Measurements from ENCODE around the gene WWP2. TPM values are rescaled to one million over a fixed set of nuclear protein-coding genes. Genes with fewer than 3 reads are reported as not detected.
"Not testable (repeated sequence)": the region's sequence is repeated elsewhere in the genome, so short reads cannot be mapped to it uniquely, and the experiment has no call there.

WWP2 gene
- total RNA-seq, 1 experiment from 2014 or later, result 40.2 TPM

GRCh38 chr16:69787883-69788282 lies 25.8 kb downstream of the WWP2 start:
- Histone ChIP-seq H3K9me3 (ENCODE audit: control insufficient read depth, low read depth, low read length) (no peaks in the 10 kb centered on the region), H3K23me2 (ENCODE audit: insufficient read length, low read depth, low read length, poor library complexity, severe bottlenecking) (no peaks in the 10 kb centered on the region), H2BK15ac (ENCODE audit: low read depth, low read length) (no peak overlapping the region), H3K14ac (ENCODE audit: insufficient read depth, low read length) (no peak overlapping the region), H3K27ac (ENCODE audit: insufficient read length, low read depth, low read length) (no peak overlapping the region), H3K27me3 (ENCODE audit: insufficient read depth, low read length) (no peaks in the 10 kb centered on the region), H4K5ac (ENCODE audit: insufficient read length, low read depth, low read length) (no peak overlapping the region), H3T11ph (ENCODE audit: low read length) (no peak overlapping the region), H4K91ac (ENCODE audit: insufficient read length, low read depth, low read length) (no peak overlapping the region), H2BK12ac (ENCODE audit: insufficient read length, low read depth, low read length) (no peak overlapping the region), H3K9ac (ENCODE audit: extremely low read depth, insufficient read length, low read length) (no peak overlapping the region), H4K8ac (replicated peaks; ENCODE audit: insufficient read length, low read depth, low read length) (no peak overlapping the region), H3K4me1 (ENCODE audit: insufficient read depth, low read length) (no peaks in the 10 kb centered on the region), H2BK5ac (ENCODE audit: insufficient read length, low read length) (no peak overlapping the region), H4K20me1 (ENCODE audit: control insufficient read depth, insufficient read depth, insufficient read length) (no peaks in the 10 kb centered on the region), H2AK5ac (ENCODE audit: insufficient read length, low read length) (no peak overlapping the region), H3K56ac (ENCODE audit: insufficient read length, low read depth, low read length) (no peak overlapping the region), H3K79me1 (ENCODE audit: insufficient read depth, low read depth, low read length, poor library complexity, severe bottlenecking) (no peaks in the 10 kb centered on the region), H3K23ac (ENCODE audit: insufficient read length, low read depth, low read length) (no peak overlapping the region), H3K4me2 (ENCODE audit: insufficient read depth, insufficient read length, low read length) (no peak overlapping the region), H2BK20ac (ENCODE audit: low read depth, low read length, poor library complexity, severe bottlenecking) (no peak overlapping the region), H3K18ac (ENCODE audit: insufficient read length, low read depth, low read length) (no peak overlapping the region), H2AFZ (ENCODE audit: low read length) (no peak overlapping the region), H3K4ac (ENCODE audit: low read depth, low read length) (no peak overlapping the region), H2BK120ac (ENCODE audit: low read depth, low read length, poor library complexity, severe bottlenecking) (no peak overlapping the region), H3K79me2 (ENCODE audit: insufficient read depth, low read length) (no peaks in the 10 kb centered on the region)
- WGBS (ENCODE audit: extremely low coverage, insufficient read length, low lambda C conversion rate), result no CpG with 5 or more reads among the region's 4 CpGs
- Mint-ChIP-seq H3K36me3 (ENCODE audit: insufficient read depth in 1 of 3, low read depth in 3 of 3) (peaks cover 6 to 28% (median 15%) of the 10 kb centered on the region in 3 experiments; a peak in 6 of 7 replicates), H3K4me1 (no peaks in the 10 kb centered on the region), H3K27me3 (ENCODE audit: low read depth) (no peaks in the 10 kb centered on the region), H3K27ac (no peak overlapping the region), H3K9me3 (no peaks in the 10 kb centered on the region; a peak in 1 of 5 replicates), H3K4me3 (no peak overlapping the region)
- TF ChIP-seq CTCF (conservative IDR thresholded peaks at IDR 0.05), result no peak
- DNase-seq, result no peak

GRCh38 chr16:69791391-69791847 lies 29.3 kb downstream of the WWP2 start:
- H3T11ph ChIP-seq (ENCODE audit: low read length); H3K4me1 ChIP-seq (ENCODE audit: insufficient read depth, low read length); H3K9me3 ChIP-seq (ENCODE audit: control insufficient read depth, low read depth, low read length); H2BK5ac ChIP-seq (ENCODE audit: insufficient read length, low read length); H3K79me2 ChIP-seq (ENCODE audit: insufficient read depth, low read length); H3K4ac ChIP-seq (ENCODE audit: low read depth, low read length); H3K23me2 ChIP-seq (ENCODE audit: insufficient read length, low read depth, low read length, poor library complexity, severe bottlenecking); H2AFZ ChIP-seq (ENCODE audit: low read length); H3K27me3 Mint-ChIP-seq (ENCODE audit: low read depth); H2BK15ac ChIP-seq (ENCODE audit: low read depth, low read length); H2BK20ac ChIP-seq (ENCODE audit: low read depth, low read length, poor library complexity, severe bottlenecking); H3K79me1 ChIP-seq (ENCODE audit: insufficient read depth, low read depth, low read length, poor library complexity, severe bottlenecking); H3K9me3 Mint-ChIP-seq; H3K9ac ChIP-seq (ENCODE audit: extremely low read depth, insufficient read length, low read length); H3K4me2 ChIP-seq (ENCODE audit: insufficient read depth, insufficient read length, low read length); DNase-seq; H4K91ac ChIP-seq (ENCODE audit: insufficient read length, low read depth, low read length); H2BK12ac ChIP-seq (ENCODE audit: insufficient read length, low read depth, low read length); H4K20me1 ChIP-seq (ENCODE audit: control insufficient read depth, insufficient read depth, insufficient read length); H3K23ac ChIP-seq (ENCODE audit: insufficient read length, low read depth, low read length); H3K14ac ChIP-seq (ENCODE audit: insufficient read depth, low read length); H3K4me3 Mint-ChIP-seq; H3K56ac ChIP-seq (ENCODE audit: insufficient read length, low read depth, low read length); H2AK5ac ChIP-seq (ENCODE audit: insufficient read length, low read length); H3K18ac ChIP-seq (ENCODE audit: insufficient read length, low read depth, low read length); H3K27me3 ChIP-seq (ENCODE audit: insufficient read depth, low read length); H3K27ac Mint-ChIP-seq; H2BK120ac ChIP-seq (ENCODE audit: low read depth, low read length, poor library complexity, severe bottlenecking); H3K27ac ChIP-seq (ENCODE audit: insufficient read length, low read depth, low read length); H3K4me1 Mint-ChIP-seq; H4K5ac ChIP-seq (ENCODE audit: insufficient read length, low read depth, low read length); H4K8ac ChIP-seq (replicated peaks; ENCODE audit: insufficient read length, low read depth, low read length): not testable (repeated sequence)
- H3K36me3 Mint-ChIP-seq (ENCODE audit: insufficient read depth in 1 of 3, low read depth in 3 of 3), result peaks cover 5 to 24% (median 11%) of the 10 kb centered on the region in 3 experiments; a peak in 6 of 7 replicates
- WGBS (ENCODE audit: extremely low coverage, insufficient read length, low lambda C conversion rate), result no CpG with 5 or more reads among the region's 6 CpGs

Data from H9 (cell line).